ENCODE data around the gene TENT4B. TPM values are rescaled to one million over a fixed set of nuclear protein-coding genes. Genes with fewer than 3 reads are reported as not detected.

TENT4B gene
- total RNA-seq, 1 experiment from 2014 or later: 28.6 TPM

DNA sequence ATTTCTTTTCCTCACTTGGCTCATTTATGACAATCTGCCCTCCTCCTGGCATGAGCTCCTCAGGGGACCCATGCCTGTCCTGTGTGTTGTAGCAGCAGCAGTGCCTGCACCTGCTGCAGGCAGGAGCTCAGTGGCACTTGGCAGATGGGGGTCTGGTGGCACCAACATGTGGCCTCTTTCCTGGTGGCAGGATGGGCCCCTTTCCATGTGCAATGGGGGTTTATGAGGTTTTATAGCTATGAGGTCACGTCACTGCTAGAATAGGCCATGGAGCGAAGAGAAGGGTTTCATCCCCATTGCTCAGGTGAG, 120.2 kb downstream of the TENT4B start:
- Mint-ChIP-seq H3K27me3 (ENCODE audit: insufficient read depth, unreplicated experiment) (no peaks in the 10 kb centered on the region), H3K4me1 (ENCODE audit: low read depth, unreplicated experiment) (no peaks in the 10 kb centered on the region), H3K27ac (ENCODE audit: unreplicated experiment) (no peak overlapping the region), H3K36me3 (ENCODE audit: insufficient read depth, unreplicated experiment) (peaks cover 16% of the 10 kb centered on the region), H3K4me3 (ENCODE audit: unreplicated experiment) (no peak overlapping the region), H3K9me3 (ENCODE audit: unreplicated experiment) (peaks cover 5% of the 10 kb centered on the region)
- no peaks in the 10 kb centered on the region for H3K27me3 ChIP-seq (replicated peaks; ENCODE audit: control insufficient read depth, insufficient read depth, low read length)
- intact Hi-C loops (cut with micrococcal nuclease; ENCODE audit: unreplicated experiment): no loop called here
- CTCF ChIA-PET: no interaction called here
- H3K9me3 ChIP-seq: no peaks in the 10 kb centered on the region
- TF ChIP-seq, protein P1, sequence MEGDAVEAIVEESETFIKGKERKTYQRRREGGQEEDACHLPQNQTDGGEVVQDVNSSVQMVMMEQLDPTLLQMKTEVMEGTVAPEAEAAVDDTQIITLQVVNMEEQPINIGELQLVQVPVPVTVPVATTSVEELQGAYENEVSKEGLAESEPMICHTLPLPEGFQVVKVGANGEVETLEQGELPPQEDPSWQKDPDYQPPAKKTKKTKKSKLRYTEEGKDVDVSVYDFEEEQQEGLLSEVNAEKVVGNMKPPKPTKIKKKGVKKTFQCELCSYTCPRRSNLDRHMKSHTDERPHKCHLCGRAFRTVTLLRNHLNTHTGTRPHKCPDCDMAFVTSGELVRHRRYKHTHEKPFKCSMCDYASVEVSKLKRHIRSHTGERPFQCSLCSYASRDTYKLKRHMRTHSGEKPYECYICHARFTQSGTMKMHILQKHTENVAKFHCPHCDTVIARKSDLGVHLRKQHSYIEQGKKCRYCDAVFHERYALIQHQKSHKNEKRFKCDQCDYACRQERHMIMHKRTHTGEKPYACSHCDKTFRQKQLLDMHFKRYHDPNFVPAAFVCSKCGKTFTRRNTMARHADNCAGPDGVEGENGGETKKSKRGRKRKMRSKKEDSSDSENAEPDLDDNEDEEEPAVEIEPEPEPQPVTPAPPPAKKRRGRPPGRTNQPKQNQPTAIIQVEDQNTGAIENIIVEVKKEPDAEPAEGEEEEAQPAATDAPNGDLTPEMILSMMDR (IDR thresholded peaks at IDR 0.05; ENCODE audit: insufficient read depth in 1 of 2, low read depth in 1 of 2, low read length in 1 of 2, severe bottlenecking in 1 of 2, unreplicated experiment in 1 of 2): no peak
- POLR2A ChIA-PET: no interaction called here
- H3K4me3 ChIP-seq (ENCODE audit: low read depth, low read length): no peak overlapping the region
- no TSS peak for BruUV-seq (replicated peaks)
- no peaks in the 10 kb centered on the region; the same call in 1 of the 2 replicates for H3K36me3 ChIP-seq (ENCODE audit: control insufficient read depth, insufficient read depth, low read length)
- DNase-seq: no peak
- H3K4me1 ChIP-seq: 0 out of 2 replicates have a peak, but pooled peaks cover 3% of the 10 kb centered on the region

DNA sequence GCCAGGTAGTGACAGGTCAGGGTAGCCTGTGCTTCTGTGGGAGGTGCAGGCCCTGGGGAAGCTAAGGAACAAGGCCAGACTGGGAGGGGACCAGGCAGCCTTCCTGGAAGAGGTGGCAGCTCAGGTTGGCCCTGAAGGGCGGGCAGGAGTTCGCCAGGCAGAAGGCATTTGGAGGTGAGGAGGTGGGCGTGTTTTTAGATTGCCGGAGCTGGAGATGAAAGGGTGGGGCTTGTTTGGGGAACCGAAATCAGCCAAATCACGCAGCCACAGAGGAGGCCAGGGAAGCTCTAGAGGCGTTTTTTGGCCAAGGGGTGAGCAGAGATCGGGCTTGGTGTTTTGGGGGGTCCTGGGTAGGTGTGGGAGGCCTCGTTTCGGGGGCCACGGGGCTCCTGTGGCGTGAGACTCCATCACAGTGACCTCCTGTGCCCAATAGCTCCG, 120.8 kb downstream of the TENT4B start:
- POLR2A ChIA-PET: no interaction called here
- H3K4me3 Mint-ChIP-seq (ENCODE audit: unreplicated experiment): no peak overlapping the region
- no peaks in the 10 kb centered on the region for H3K9me3 ChIP-seq
- no peaks in the 10 kb centered on the region for H3K27me3 ChIP-seq (replicated peaks; ENCODE audit: control insufficient read depth, insufficient read depth, low read length)
- DNase-seq: no peak
- no peak overlapping the region for H3K27ac Mint-ChIP-seq (ENCODE audit: unreplicated experiment)
- TF ChIP-seq, protein P1 (IDR thresholded peaks at IDR 0.05; ENCODE audit: insufficient read depth in 1 of 2, low read depth in 1 of 2, low read length in 1 of 2, severe bottlenecking in 1 of 2, unreplicated experiment in 1 of 2): no peak
- 0 out of 2 replicates have a peak, but pooled peaks cover 3% of the 10 kb centered on the region for H3K4me1 ChIP-seq
- no peaks in the 10 kb centered on the region for H3K4me1 Mint-ChIP-seq (ENCODE audit: low read depth, unreplicated experiment)
- no peaks in the 10 kb centered on the region; the same call in 1 of the 2 replicates for H3K36me3 ChIP-seq (ENCODE audit: control insufficient read depth, insufficient read depth, low read length)
- H3K4me3 ChIP-seq (ENCODE audit: low read depth, low read length): no peak overlapping the region
- BruUV-seq (replicated peaks): no TSS peak
- intact Hi-C loops (cut with micrococcal nuclease; ENCODE audit: unreplicated experiment): no loop called here
- H3K27me3 Mint-ChIP-seq (ENCODE audit: insufficient read depth, unreplicated experiment): no peaks in the 10 kb centered on the region
- CTCF ChIA-PET: interaction anchor here (0.6 to 0.7 kb wide), 2 partner anchors 60 to 81 kb away, joined by 3 to 5 read pairs; no protein-coding TSS in a partner anchor
- H3K9me3 Mint-ChIP-seq (ENCODE audit: unreplicated experiment): peaks cover 9% of the 10 kb centered on the region
- H3K36me3 Mint-ChIP-seq (ENCODE audit: insufficient read depth, unreplicated experiment): peaks cover 16% of the 10 kb centered on the region

DNA sequence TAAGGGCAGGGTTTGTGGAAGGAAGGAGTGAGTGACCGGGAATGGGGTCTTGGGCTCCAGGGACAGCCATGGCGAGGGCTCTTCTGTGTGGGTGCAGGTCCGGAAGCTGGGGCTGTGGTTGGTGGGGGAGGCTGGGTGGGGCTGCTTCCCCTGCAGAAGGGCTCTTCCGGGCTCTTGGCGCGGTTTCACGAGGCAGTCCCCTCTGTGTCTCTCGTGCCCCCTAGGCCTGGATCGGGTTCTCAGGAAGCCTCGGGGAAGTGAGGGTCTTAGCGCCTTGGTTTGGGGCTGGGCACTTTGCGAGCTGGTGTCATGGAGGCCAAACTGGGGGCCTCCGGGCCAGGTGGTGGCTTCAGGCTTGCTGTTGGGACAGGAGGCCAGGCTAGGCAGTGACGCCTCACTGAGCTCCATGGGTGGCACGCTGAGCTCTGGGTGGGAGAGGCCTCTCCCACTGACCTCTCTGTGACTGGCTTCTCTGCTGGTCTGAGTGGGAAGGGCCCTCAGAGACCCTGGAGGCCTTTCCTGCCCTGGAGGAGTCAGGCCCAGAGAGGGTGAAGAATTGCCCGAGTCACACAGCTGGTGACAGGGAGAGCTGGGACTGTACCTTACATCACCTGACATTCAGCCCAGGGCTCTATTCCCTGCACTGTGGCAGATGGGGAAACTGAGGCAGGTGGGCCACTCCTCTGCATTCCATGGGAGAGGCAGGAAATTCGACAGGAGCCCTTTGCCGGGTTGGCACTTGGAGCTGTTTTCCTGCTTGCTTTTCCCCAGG, 121.4 kb downstream of the TENT4B start:
- POLR2A ChIA-PET: no interaction called here

More for the DNA sequence above, 121.4 kb downstream of the TENT4B start:
- no peak overlapping the region for H3K4me3 Mint-ChIP-seq (ENCODE audit: unreplicated experiment)
- peaks cover 9% of the 10 kb centered on the region for H3K9me3 Mint-ChIP-seq (ENCODE audit: unreplicated experiment)
- intact Hi-C loops (cut with micrococcal nuclease; ENCODE audit: unreplicated experiment): no loop called here
- no peaks in the 10 kb centered on the region for H3K4me1 Mint-ChIP-seq (ENCODE audit: low read depth, unreplicated experiment)
- no peaks in the 10 kb centered on the region for H3K27me3 Mint-ChIP-seq (ENCODE audit: insufficient read depth, unreplicated experiment)
- BruUV-seq (replicated peaks): no TSS peak
- TF ChIP-seq, protein P1 (IDR thresholded peaks at IDR 0.05; ENCODE audit: insufficient read depth in 1 of 2, low read depth in 1 of 2, low read length in 1 of 2, severe bottlenecking in 1 of 2, unreplicated experiment in 1 of 2): no peak
- no peak for DNase-seq
- Histone ChIP-seq H3K4me3 (ENCODE audit: low read depth, low read length) (no peak overlapping the region), H3K27me3 (replicated peaks; ENCODE audit: control insufficient read depth, insufficient read depth, low read length) (no peaks in the 10 kb centered on the region), H3K36me3 (ENCODE audit: control insufficient read depth, insufficient read depth, low read length) (no peaks in the 10 kb centered on the region; the same call in 1 of the 2 replicates), H3K4me1 (0 out of 2 replicates have a peak, but pooled peaks cover 3% of the 10 kb centered on the region), H3K9me3 (no peaks in the 10 kb centered on the region)
- H3K36me3 Mint-ChIP-seq (ENCODE audit: insufficient read depth, unreplicated experiment): peaks cover 16% of the 10 kb centered on the region
- H3K27ac Mint-ChIP-seq (ENCODE audit: unreplicated experiment): no peak overlapping the region
- CTCF ChIA-PET: interaction anchor here (0.6 to 1.7 kb wide), 4 partner anchors 56 to 532 kb away, joined by 3 to 10 read pairs (median 7); no protein-coding TSS in a partner anchor
